Central memory CD8-positive, alpha-beta T cell (primary cell): ENCODE data around the gene TSPYL1.

Experiments used
- ATAC-seq: fragments of 150-1000 bp; cut with Tn5 transposase; replicated peaks from 2 replicates; pipeline ENCODE4 v1.10.0; 2022; ENCODE audit warnings: mild to moderate bottlenecking, moderate FRiP score, moderate number of reproducible peaks; ENCODE audit not compliant: poor library complexity, severe bottlenecking; ENCODE audit errors: extremely low read depth
- DNase-seq, 2 donors: peaks; one replicate each; pipeline ENCODE4 v3.0.0; 2021; ENCODE audit warnings: low spot score in 2 of 2
- H3K27ac Mint-ChIP-seq: one replicate; pipeline ENCODE4 v1.8.0; 2022; ENCODE audit warnings: low read depth, mild to moderate bottlenecking, moderate library complexity, mixed read lengths
- H3K27me3 Mint-ChIP-seq: one replicate; pipeline ENCODE4 v1.8.0; 2022; ENCODE audit warnings: mixed read lengths
- H3K36me3 Mint-ChIP-seq: one replicate; pipeline ENCODE4 v1.8.0; 2022; ENCODE audit warnings: mild to moderate bottlenecking, moderate library complexity, mixed read lengths; ENCODE audit not compliant: insufficient read depth
- H3K4me1 Mint-ChIP-seq: one replicate; pipeline ENCODE4 v1.8.0; 2022; ENCODE audit warnings: mixed read lengths
- H3K4me3 Mint-ChIP-seq: one replicate; pipeline ENCODE4 v1.8.0; 2022; ENCODE audit warnings: mild to moderate bottlenecking, moderate library complexity, mixed read lengths
- H3K9me3 Mint-ChIP-seq: one replicate; pipeline ENCODE4 v1.8.0; 2022; ENCODE audit warnings: mixed read lengths

TSPYL1 gene

DNA sequence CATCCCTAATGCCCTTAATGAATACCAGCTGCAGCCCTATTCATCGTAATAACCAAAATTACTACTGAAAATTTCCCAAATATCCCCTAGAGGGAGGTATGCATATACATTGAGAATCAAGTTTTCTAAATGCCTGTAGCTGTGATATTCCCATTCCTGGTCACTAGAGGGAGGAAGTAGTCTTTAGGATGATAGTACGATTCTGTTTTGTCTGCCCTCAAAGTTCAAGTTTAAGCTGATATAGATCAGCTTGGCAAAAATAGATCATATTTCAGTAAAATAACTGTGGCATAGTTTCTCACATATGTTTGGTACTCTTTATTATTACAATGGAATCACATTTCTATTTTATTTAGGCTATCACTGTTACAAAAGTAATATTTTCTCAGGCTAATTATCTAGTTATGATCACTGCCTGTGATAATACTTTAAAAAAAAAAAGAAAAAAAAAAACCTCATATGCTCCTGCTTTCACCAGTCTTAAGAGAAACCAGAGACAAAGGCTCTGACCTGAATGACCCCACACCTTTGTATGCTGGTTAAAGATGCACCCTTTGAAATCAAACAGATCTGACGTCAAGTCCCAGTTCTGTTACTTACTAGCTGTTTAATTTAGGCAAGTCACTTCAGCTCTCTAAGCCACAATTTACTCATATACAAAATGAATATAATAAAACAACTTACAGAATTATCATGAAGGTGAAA is 11.0 kb downstream of the TSPYL1 start:
- Mint-ChIP-seq H3K36me3 (peaks cover 20% of the 10 kb centered on the region), H3K4me3 (no peak overlapping the region), H3K4me1 (peaks cover 35% of the 10 kb centered on the region), H3K27me3 (no peaks in the 10 kb centered on the region), H3K9me3 (peaks cover 6% of the 10 kb centered on the region), H3K27ac (peak overlapping the region; percentile 26)
- ATAC-seq (peak; percentile 64), DNase-seq (no peak)

DNA sequence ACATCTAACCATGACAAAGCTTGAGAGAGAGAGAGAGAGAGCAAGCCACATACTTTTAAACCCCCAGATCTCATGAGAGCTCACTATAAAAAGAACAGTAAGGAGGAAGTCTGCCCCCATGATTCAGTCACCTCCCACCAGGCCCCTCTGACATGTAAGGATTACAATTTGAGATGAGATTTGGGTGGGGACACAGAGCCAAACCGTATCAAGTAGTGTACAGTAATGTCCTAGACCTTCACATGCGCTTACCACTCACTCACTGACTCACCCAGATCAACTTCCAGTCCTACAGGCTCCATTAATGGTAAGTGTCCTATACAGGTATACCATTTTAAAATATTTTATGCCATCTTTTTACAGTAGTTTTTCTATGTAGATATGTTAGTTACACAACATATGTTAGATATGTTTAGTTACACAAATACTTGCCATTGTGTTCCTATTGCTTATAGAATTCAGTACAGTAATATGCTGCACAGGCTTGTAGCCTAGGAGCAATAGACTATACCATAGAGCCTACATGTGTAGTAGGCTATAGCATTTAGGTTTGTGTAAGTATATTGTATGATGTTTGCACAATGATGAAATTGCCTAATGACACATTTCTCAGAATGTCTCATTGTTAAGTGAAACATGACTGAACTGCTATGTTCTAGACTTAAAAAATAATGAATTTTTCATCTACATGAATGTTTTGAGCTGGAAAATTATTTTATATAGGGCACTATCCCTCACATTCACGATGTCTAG is 11.7 kb downstream of the TSPYL1 start:
- peak overlapping the region; percentile 26 for H3K27ac Mint-ChIP-seq
- no peak for DNase-seq
- no peaks in the 10 kb centered on the region for H3K27me3 Mint-ChIP-seq
- no peak for ATAC-seq
- H3K4me1 Mint-ChIP-seq: peaks cover 31% of the 10 kb centered on the region
- H3K4me3 Mint-ChIP-seq: no peak overlapping the region
- H3K9me3 Mint-ChIP-seq: peaks cover 10% of the 10 kb centered on the region
- peaks cover 13% of the 10 kb centered on the region for H3K36me3 Mint-ChIP-seq

DNA sequence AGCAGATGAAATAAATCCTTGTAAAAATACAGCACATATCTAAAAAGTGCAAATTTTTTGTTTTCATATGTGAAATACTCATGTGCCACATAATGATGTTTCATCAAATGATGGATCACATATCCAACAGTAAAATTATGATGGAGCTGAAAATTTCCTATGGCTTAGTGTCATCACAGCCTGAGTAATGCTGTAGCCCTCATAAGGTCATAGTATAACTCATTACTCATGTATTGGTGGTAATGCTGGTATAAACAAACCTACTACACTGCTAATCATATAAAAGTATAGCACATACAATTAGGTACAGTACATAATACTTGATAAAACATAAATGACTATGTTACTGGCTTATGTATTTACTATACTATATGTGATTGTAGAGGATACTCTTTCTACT is 12.9 kb downstream of the TSPYL1 start:
- H3K27ac Mint-ChIP-seq: no peak overlapping the region
- H3K9me3 Mint-ChIP-seq: peaks cover 12% of the 10 kb centered on the region
- peaks cover 36% of the 10 kb centered on the region for H3K4me1 Mint-ChIP-seq
- no peaks in the 10 kb centered on the region for H3K27me3 Mint-ChIP-seq
- ATAC-seq: no peak
- DNase-seq: no peak
- peaks cover 10% of the 10 kb centered on the region for H3K36me3 Mint-ChIP-seq
- no peak overlapping the region for H3K4me3 Mint-ChIP-seq

DNA sequence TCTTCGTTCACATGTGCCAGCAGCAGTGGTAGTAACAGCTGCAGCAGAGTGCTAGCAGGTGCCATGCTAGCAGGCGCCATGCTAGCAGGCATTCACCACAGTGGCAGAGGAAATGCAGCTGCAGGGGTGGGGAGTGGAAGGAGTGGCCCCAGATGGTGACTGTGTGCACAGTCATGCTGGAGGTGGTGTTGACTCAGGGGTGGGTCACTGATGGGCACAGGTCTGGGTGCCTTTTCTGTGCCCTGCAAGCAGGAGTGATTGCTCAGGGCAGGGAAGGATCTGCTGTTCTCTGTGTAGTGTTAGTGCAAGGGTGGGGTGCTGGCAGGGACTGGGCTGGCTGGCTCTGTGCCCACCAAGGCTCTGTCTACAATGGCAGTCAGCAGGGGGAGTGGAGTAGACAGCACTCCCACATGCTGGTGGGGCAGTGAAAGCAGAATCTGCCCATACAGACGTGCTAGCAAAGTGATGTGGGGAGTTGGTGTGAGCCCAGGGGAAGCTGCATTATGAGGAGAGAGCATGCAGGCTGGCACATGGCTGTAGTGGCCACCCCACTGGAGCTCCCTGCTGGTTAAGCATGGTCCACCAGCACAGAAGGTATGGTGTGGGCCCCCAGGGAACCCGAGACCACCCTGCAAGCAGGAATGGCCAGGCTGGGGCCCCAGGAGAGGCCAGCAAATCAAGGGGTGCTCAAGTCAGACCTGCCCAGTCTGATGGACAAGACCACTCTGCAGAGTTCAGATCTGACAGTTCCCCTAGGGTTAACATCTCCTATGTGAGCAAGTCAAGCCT is 14.5 kb downstream of the TSPYL1 start:
- DNase-seq (no peak), ATAC-seq (no peak)
- no peaks in the 10 kb centered on the region for H3K27me3 Mint-ChIP-seq
- peak overlapping the region; percentile 46 for H3K27ac Mint-ChIP-seq
- peaks cover 2% of the 10 kb centered on the region for H3K36me3 Mint-ChIP-seq
- H3K4me3 Mint-ChIP-seq: no peak overlapping the region
- peaks cover 12% of the 10 kb centered on the region for H3K9me3 Mint-ChIP-seq
- peaks cover 40% of the 10 kb centered on the region for H3K4me1 Mint-ChIP-seq

- peaks cover 36% of the 10 kb centered on the region for H3K4me1 Mint-ChIP-seq
- no peak overlapping the region for H3K4me3 Mint-ChIP-seq
- H3K27ac Mint-ChIP-seq: no peak overlapping the region
These were observed 16.4 kb downstream of the TSPYL1 start for GRCh38 chr6:116263353-116263752.

GRCh38 chr6:116258520-116258919 is 21.2 kb downstream of the TSPYL1 start:
- Mint-ChIP-seq H3K9me3 (peaks cover 6% of the 10 kb centered on the region), H3K36me3 (peaks cover 2% of the 10 kb centered on the region), H3K27me3 (no peaks in the 10 kb centered on the region), H3K27ac (no peak overlapping the region), H3K4me1 (peaks cover 27% of the 10 kb centered on the region), H3K4me3 (no peak overlapping the region)
- ATAC-seq (no peak), DNase-seq (no peak)

More at GRCh38 chr6:116263353-116263752, 16.4 kb downstream of the TSPYL1 start:
- ATAC-seq: no peak
- Mint-ChIP-seq H3K27me3 (no peaks in the 10 kb centered on the region), H3K9me3 (peaks cover 12% of the 10 kb centered on the region), H3K36me3 (peaks cover 2% of the 10 kb centered on the region)
- no peak for DNase-seq

DNA sequence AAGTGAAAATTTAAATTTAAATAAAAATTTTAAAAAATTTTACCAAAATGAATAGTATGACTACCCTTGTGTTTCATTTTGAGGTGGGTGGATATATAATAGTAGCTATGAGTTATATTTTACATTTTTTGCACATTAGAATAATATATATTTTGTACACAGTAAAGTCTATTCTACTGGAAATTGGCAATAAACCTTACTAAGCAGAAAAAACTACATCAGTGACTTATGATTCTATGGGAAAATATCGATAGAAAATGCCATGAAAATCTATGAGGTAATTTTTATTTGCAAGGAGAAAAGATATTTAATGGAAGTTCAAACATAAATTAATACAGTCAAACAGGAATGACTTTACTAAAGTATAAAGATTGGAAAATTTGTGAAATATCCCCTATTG is 23.0 kb downstream of the TSPYL1 start:
- ATAC-seq: no peak
- H3K36me3 Mint-ChIP-seq: no peaks in the 10 kb centered on the region
- H3K4me1 Mint-ChIP-seq: peaks cover 13% of the 10 kb centered on the region
- DNase-seq: no peak
- H3K27ac Mint-ChIP-seq: no peak overlapping the region
- H3K27me3 Mint-ChIP-seq: no peaks in the 10 kb centered on the region
- no peak overlapping the region for H3K4me3 Mint-ChIP-seq
- no peaks in the 10 kb centered on the region for H3K9me3 Mint-ChIP-seq

GRCh38 chr6:116255246-116255800 is 24.4 kb downstream of the TSPYL1 start:
- DNase-seq: no peak
- Mint-ChIP-seq H3K27me3 (no peaks in the 10 kb centered on the region), H3K4me1 (peaks cover 2% of the 10 kb centered on the region), H3K9me3 (no peaks in the 10 kb centered on the region), H3K4me3 (no peak overlapping the region), H3K36me3 (peaks cover 5% of the 10 kb centered on the region), H3K27ac (no peak overlapping the region)
- ATAC-seq: no peak

DNA sequence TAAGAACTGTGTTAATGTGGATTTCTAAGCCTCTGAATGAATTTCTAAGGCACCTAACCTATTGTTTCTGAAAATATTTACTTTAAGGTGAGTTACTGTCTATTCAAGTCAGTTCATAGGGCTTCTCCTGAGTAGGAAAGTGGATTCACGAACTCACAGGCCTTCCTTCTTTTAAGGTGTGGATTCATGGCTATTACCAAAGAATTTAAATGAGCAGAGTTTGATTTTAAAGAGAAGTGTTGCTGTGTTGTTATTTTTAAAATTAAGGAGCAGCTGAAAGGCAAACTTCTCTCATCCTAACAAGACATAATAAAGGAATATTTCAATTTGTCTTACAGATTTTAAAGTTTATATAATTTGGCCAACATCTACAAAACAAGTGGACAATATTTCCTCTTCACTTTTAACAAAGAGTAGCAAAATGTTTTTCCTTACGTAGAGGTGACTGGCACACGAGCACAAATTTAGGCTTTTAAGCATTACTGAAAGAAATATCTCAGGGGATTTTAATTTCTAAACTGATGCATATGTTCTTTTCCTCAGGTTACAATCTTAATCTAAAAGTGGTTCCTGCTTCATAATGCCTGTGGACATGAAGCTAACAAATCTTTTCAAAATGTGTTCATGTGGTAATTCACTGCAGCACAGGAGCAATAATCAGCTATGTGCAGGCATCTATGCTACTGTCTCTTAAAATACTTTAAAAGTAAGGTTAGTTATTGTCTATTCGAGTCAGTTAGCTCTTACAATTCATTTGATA is 25.3 kb downstream of the TSPYL1 start:
- no peak overlapping the region for H3K4me3 Mint-ChIP-seq
- H3K27ac Mint-ChIP-seq: no peak overlapping the region
- no peak for ATAC-seq
- H3K27me3 Mint-ChIP-seq: no peaks in the 10 kb centered on the region
- DNase-seq: no peak
- H3K4me1 Mint-ChIP-seq: no peaks in the 10 kb centered on the region
- H3K9me3 Mint-ChIP-seq: no peaks in the 10 kb centered on the region
- peaks cover 6% of the 10 kb centered on the region for H3K36me3 Mint-ChIP-seq

- peak; percentile 99 for ATAC-seq
- Mint-ChIP-seq H3K27ac (no peak within 1 kb of the TSS), H3K4me3 (no peak within 1 kb of the TSS)
These were observed 26.0 kb downstream of the TSPYL1 start, which contains the start of gene TSPYL4 for GRCh38 chr6:116253505-116254296. Gene TSPYL4, minus strand, starts transcription at chr6:116254075. Its CDS starts 67 bp downstream, at chr6:116254008.

DNA sequence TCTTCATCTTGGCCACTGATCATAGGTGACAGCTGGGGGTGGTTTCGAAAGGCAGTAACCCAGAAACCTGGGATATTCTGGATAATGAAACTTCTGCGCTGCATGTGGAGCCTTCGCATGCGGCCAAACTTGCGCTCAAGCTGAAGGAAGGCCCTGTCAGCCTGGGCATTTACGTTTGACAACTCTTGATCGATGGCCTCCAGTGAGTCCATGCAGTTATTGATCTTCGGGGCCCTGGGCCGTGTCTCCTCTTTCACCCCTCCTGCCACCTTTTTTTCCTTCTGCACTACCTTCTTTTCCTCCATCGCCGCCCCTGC is 26.6 kb downstream of the TSPYL1 start:
- ATAC-seq: no peak
- Mint-ChIP-seq H3K9me3 (no peaks in the 10 kb centered on the region), H3K27me3 (no peaks in the 10 kb centered on the region)

More at GRCh38 chr6:116253505-116254296, 26.0 kb downstream of the TSPYL1 start, which contains the start of gene TSPYL4:
- DNase-seq: peak; percentile 84 to 91
- no peaks in the 10 kb centered on the region for H3K9me3 Mint-ChIP-seq
- peaks cover 6% of the 10 kb centered on the region for H3K36me3 Mint-ChIP-seq
- H3K27me3 Mint-ChIP-seq: no peaks in the 10 kb centered on the region
- no peaks in the 10 kb centered on the region for H3K4me1 Mint-ChIP-seq

More for the DNA sequence above, 26.6 kb downstream of the TSPYL1 start:
- no peak for DNase-seq
- H3K4me1 Mint-ChIP-seq: no peaks in the 10 kb centered on the region
- no peak overlapping the region for H3K27ac Mint-ChIP-seq
- no peak overlapping the region for H3K4me3 Mint-ChIP-seq
- H3K36me3 Mint-ChIP-seq: peaks cover 6% of the 10 kb centered on the region
